K562 (cell line): ENCODE measurements around the gene KCNMB1. TPM values are rescaled to one million over a fixed set of nuclear protein-coding genes. Genes with fewer than 3 reads are reported as not detected.

ENCODE experiments used
- ATAC-seq: fragments of 200-7000 bp; cut with Tn5 transposase; 3 replicates; pipeline ENCODE4 v1.9.1; 2020; ENCODE audit warnings: moderate library complexity
- BruUV-seq: library from RNA; stranded (reverse); fragments of 400-500 nt; replicated peaks from 2 replicates; lab custom pipeline; 2021; lab: Mats Ljungman, UMichigan
- CTCF ChIA-PET: fragments of 300-600 bp; formaldehyde crosslinking; extraction: SDS; loops from one replicate; lab custom pipeline; 2021; ENCODE audit warnings: low intra/inter-chr PET ratio; lab: Yijun Ruan, JAX
- POLR2A ChIA-PET: fragments of 300-600, 350-650 bp; sonication (Branson Sonifier 250); formaldehyde crosslinking; extraction: SDS; loops from one replicate; lab custom pipeline; 2021; ENCODE audit warnings: antibody characterized with exemption, inconsistent platforms; lab: Yijun Ruan, JAX
- DNase-seq, 4 experiments: peaks; one replicate each; pipeline versions ENCODE4 v3.0.0 to v3.0.0-alpha.2; 2011 to 2018; ENCODE audit warnings: low spot score in 3 of 4, mixed read lengths in 3 of 4; ENCODE audit errors: extremely low read depth in 1 of 4
- FAIRE-seq: peaks from 2 replicates; lab custom pipeline; 2011; peaks lifted over from hg19 to GRCh38; lab: Jason Lieb, UNC
- H2AFZ ChIP-seq: 2 replicates; pipeline ENCODE4 v1.6.0; 2011; ENCODE audit warnings: low read depth, low read length, control low read depth, inconsistent platforms
- H3K27ac ChIP-seq: fragments of 200-600 bp; 3 replicates; pipeline ENCODE4 v1.8.0; 2011; ENCODE audit warnings: low read depth, mild to moderate bottlenecking, control low read depth, inconsistent platforms, low read length, moderate library complexity, mixed read lengths; ENCODE audit errors: extremely low read depth
- H3K27me3 ChIP-seq, 2 experiments: fragments of 300-600 bp in 1 of 2; 2 replicates in 1 of 2; 3 replicates in 1 of 2; pipeline versions ENCODE4 v1.6.0 to v1.8.0; 2011; ENCODE audit warnings: inconsistent platforms in 2 of 2, low read length in 2 of 2, mild to moderate bottlenecking in 1 of 2, mixed read lengths in 1 of 2, moderate library complexity in 1 of 2; ENCODE audit not compliant: control insufficient read depth in 2 of 2, insufficient read depth in 2 of 2
- H3K36me3 ChIP-seq: fragments of 300-600 bp; 3 replicates; pipeline ENCODE4 v1.8.0; 2011; ENCODE audit warnings: mild to moderate bottlenecking, low read length, inconsistent platforms; ENCODE audit not compliant: control insufficient read depth, insufficient read depth
- H3K4me1 ChIP-seq, 2 experiments: fragments of 200-600 bp in 1 of 2; replicated peaks in 1 of 2; 2 replicates in 1 of 2; 3 replicates in 1 of 2; pipeline versions ENCODE4 v1.5.1 to v1.8.0; 2011; ENCODE audit warnings: inconsistent platforms in 2 of 2, low read length in 2 of 2, mild to moderate bottlenecking in 1 of 2, mixed read lengths in 1 of 2, moderate library complexity in 1 of 2; ENCODE audit not compliant: control insufficient read depth in 2 of 2, insufficient read depth in 2 of 2
- H3K4me2 ChIP-seq: 2 replicates; pipeline ENCODE4 v1.6.1; 2011; ENCODE audit warnings: low read length, control low read depth, inconsistent platforms, mixed read lengths; ENCODE audit not compliant: insufficient read depth
- H3K4me3 ChIP-seq: fragments of 200-600 bp; sonication (generic), shearing (Covaris generic); 2 replicates; pipeline ENCODE4 v1.5.1; 2016; ENCODE audit warnings: control low read depth, inconsistent platforms
- H3K79me2 ChIP-seq: fragments of 200-600 bp; 3 replicates; pipeline ENCODE4 v1.8.0; 2011; ENCODE audit warnings: low read length, inconsistent platforms; ENCODE audit not compliant: control insufficient read depth, insufficient read depth
- H3K9ac ChIP-seq, 2 experiments: 2 replicates each; pipeline versions ENCODE4 v1.6.0 to v1.6.1; 2011; ENCODE audit warnings: low read depth in 2 of 2, low read length in 2 of 2, control low read depth in 1 of 2, inconsistent platforms in 1 of 2, mild to moderate bottlenecking in 1 of 2, mixed read lengths in 1 of 2; ENCODE audit not compliant: insufficient read depth in 1 of 2
- H3K9me1 ChIP-seq: one replicate; pipeline ENCODE4 v1.6.0; 2011; ENCODE audit warnings: inconsistent platforms, mild to moderate bottlenecking, low read length, moderate library complexity; ENCODE audit not compliant: control insufficient read depth, insufficient read depth
- H3K9me3 ChIP-seq: replicated peaks from 2 replicates; pipeline ENCODE4 v1.5.1; 2011; ENCODE audit warnings: low read depth, low read length, inconsistent platforms; ENCODE audit not compliant: control insufficient read depth, insufficient read depth
- H4K20me1 ChIP-seq: replicated peaks from 2 replicates; pipeline ENCODE4 v1.6.1; 2011; ENCODE audit warnings: low read length, inconsistent platforms, mixed read lengths; ENCODE audit not compliant: control insufficient read depth, insufficient read depth
- POLR2AphosphoS2 ChIP-seq: IDR thresholded peaks from 2 replicates; pipeline ENCODE4 v1.6.1; 2012; ENCODE audit warnings: low read length, improper control_type of control experiment
- SMC3 ChIP-seq: conservative IDR thresholded peaks from 2 replicates; pipeline ENCODE4 v1.6.1; 2011; ENCODE audit warnings: low read depth, low read length, improper control_type of control experiment; ENCODE audit not compliant: insufficient read depth
- SP2 ChIP-seq: IDR thresholded peaks from 2 replicates; pipeline ENCODE4 v1.6.1; 2011; ENCODE audit warnings: mild to moderate bottlenecking, low read depth, low read length, moderate library complexity; ENCODE audit not compliant: poor library complexity, severe bottlenecking; ENCODE audit errors: extremely low read depth
- STAT5B ChIP-seq: fragments of 250-450 bp; sonication (Bioruptor Pico); IDR thresholded peaks from 2 replicates; pipeline ENCODE4 v1.8.0; 2021; ENCODE audit warnings: mild to moderate bottlenecking, inconsistent platforms
- THRA ChIP-seq: fragments of 450-650 bp; IDR thresholded peaks from 2 replicates; pipeline ENCODE4 v1.6.1; 2017; ENCODE audit warnings: mild to moderate bottlenecking, moderate library complexity
- ZBTB7A ChIP-seq: IDR thresholded peaks from 2 replicates; pipeline ENCODE4 v1.6.1; 2011; ENCODE audit warnings: low read depth, mild to moderate bottlenecking, low read length, moderate library complexity, borderline replicate concordance; ENCODE audit not compliant: control insufficient read depth
- ZNF121 ChIP-seq: sonication (generic); formaldehyde crosslinking; conservative IDR thresholded peaks from 2 replicates; pipeline ENCODE4 v1.8.0; 2022; ENCODE audit warnings: missing genetic modification reagents
- WGBS: fragments of 100-300 bp; shearing (Covaris generic); methylation state at CpG from one replicate; pipeline ENCODE4 v1.1.6; 2016; ENCODE audit warnings: low coverage, mixed read lengths; ENCODE audit not compliant: insufficient coverage; ENCODE audit errors: missing lambda C conversion rate; 5-methylcytosine and 5-hydroxymethylcytosine counted together
- in situ Hi-C: fragments of 300-500 bp; cut with MboI; formaldehyde crosslinking; loops from 4 replicates; pipeline ENCODE4 v1.15.0; 2018; ENCODE audit warnings: inconsistent platforms, mixed read lengths
- intact Hi-C: fragments of 100-400 bp; cut with micrococcal nuclease; formaldehyde crosslinking; loops from 2 replicates; pipeline ENCODE4 v1.14.2; 2022
- polyA plus RNA-seq, 8 experiments: library from polyadenylated mRNA; depleted of rRNA in 4 of 8; stranded (reverse) in 5 of 8; unstranded in 3 of 8; fragments of >200 nt; fragmentation: Nextera tagmentation in 2 of 8; fragmentation: Illumina TruSeq in 1 of 8; extraction: Ambion mirVana in 2 of 8; extraction: Trizol in 1 of 8; gene quantifications; 2 replicates each; pipeline versions ENCODE4 v1.2.1 to v1.2.3, GENCODE V29; 2011 to 2014; ENCODE audit warnings: inconsistent platforms in 1 of 8, missing spikeins in 1 of 8
- total RNA-seq, 7 experiments: library from RNA; depleted of rRNA in 6 of 7; stranded (reverse); fragments of >200 nt in 6 of 7; fragmentation: Illumina TruSeq in 2 of 7; extraction: Trizol in 2 of 7; gene quantifications; 2 replicates each; pipeline versions ENCODE4 v1.2.1 to v1.2.3, GENCODE V29; 2011 to 2021; ENCODE audit warnings: low replicate concordance in 1 of 7
- TF ChIP-seq, protein P1 (sequence below), 2 experiments: IDR thresholded peaks in 1 of 2; conservative IDR thresholded peaks in 1 of 2; 2 replicates each; pipeline ENCODE4 v1.6.1; 2016; ENCODE audit warnings: low read depth in 2 of 2, mild to moderate bottlenecking in 1 of 2, missing compliant biosample characterization in 1 of 2, missing genetic modification characterization in 1 of 2, moderate library complexity in 1 of 2
- TF ChIP-seq, protein P2 (sequence below): sonication (generic); formaldehyde crosslinking; IDR thresholded peaks from 2 replicates; pipeline ENCODE4 v1.8.1; 2023; ENCODE audit warnings: mild to moderate bottlenecking, missing genetic modification reagents
- TF ChIP-seq, protein P3 (sequence below): fragments of 150-350 bp; IDR thresholded peaks from 2 replicates; pipeline ENCODE4 v1.6.1; 2014; ENCODE audit warnings: low read depth, mild to moderate bottlenecking, low read length, borderline replicate concordance

The KCNMB1 gene
- total and polyA plus RNA-seq, 9 of the 15 experiments (the other 6 are each of a cell fraction or from before 2014, with no cell fraction given): not detected

GRCh38 chr5:170430256-170430655 is 41.1 kb upstream of the KCNMB1 start:
- 1% methylated on average over 4 of the region's 4 CpGs for WGBS
- no peak for DNase-seq
- CTCF ChIA-PET: no interaction called here
- Histone ChIP-seq H3K27me3 (peaks cover 2 to 18% of the 10 kb centered on the region in 2 experiments; a peak in 3 of 5 replicates), H3K9ac (no peak overlapping the region), H3K9me1 (no peaks in the 10 kb centered on the region), H2AFZ (no peak overlapping the region), H3K79me2 (no peaks in the 10 kb centered on the region), H3K4me2 (no peak overlapping the region), H3K4me1 (no peaks in the 10 kb centered on the region; a peak in 1 of 5 replicates), H4K20me1 (no peaks in the 10 kb centered on the region), H3K27ac (no peak overlapping the region), H3K4me3 (no peak overlapping the region), H3K9me3 (no peaks in the 10 kb centered on the region), H3K36me3 (no peaks in the 10 kb centered on the region)
- no TSS peak for BruUV-seq
- ATAC-seq: no peak
- intact Hi-C loops: no loop called here
- POLR2A ChIA-PET: no interaction called here
- FAIRE-seq: no peak
- in situ Hi-C loops: loop anchor here (5.0 kb wide), 1 partner anchor 192 kb away; no protein-coding TSS in a partner anchor
- no peak for TF ChIP-seq POLR2AphosphoS2
- TF ChIP-seq ZNF121 (CRISPR knock-in tag): no peak
- TF ChIP-seq SMC3: no peak
- TF ChIP-seq, protein P1, sequence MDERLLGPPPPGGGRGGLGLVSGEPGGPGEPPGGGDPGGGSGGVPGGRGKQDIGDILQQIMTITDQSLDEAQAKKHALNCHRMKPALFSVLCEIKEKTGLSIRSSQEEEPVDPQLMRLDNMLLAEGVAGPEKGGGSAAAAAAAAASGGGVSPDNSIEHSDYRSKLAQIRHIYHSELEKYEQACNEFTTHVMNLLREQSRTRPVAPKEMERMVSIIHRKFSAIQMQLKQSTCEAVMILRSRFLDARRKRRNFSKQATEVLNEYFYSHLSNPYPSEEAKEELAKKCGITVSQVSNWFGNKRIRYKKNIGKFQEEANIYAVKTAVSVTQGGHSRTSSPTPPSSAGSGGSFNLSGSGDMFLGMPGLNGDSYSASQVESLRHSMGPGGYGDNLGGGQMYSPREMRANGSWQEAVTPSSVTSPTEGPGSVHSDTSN (CRISPR knock-in tag; IDR thresholded peaks at IDR 0.05; ENCODE audit: low read depth): no peak
- TF ChIP-seq, protein P1 (tag; conservative IDR thresholded peaks at IDR 0.05; ENCODE audit: low read depth): no peak
- TF ChIP-seq, protein P2, sequence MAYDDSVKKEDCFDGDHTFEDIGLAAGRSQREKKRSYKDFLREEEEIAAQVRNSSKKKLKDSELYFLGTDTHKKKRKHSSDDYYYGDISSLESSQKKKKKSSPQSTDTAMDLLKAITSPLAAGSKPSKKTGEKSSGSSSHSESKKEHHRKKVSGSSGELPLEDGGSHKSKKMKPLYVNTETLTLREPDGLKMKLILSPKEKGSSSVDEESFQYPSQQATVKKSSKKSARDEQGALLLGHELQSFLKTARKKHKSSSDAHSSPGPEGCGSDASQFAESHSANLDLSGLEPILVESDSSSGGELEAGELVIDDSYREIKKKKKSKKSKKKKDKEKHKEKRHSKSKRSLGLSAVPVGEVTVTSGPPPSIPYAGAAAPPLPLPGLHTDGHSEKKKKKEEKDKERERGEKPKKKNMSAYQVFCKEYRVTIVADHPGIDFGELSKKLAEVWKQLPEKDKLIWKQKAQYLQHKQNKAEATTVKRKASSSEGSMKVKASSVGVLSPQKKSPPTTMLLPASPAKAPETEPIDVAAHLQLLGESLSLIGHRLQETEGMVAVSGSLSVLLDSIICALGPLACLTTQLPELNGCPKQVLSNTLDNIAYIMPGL: no peak
- TF ChIP-seq, protein P3, sequence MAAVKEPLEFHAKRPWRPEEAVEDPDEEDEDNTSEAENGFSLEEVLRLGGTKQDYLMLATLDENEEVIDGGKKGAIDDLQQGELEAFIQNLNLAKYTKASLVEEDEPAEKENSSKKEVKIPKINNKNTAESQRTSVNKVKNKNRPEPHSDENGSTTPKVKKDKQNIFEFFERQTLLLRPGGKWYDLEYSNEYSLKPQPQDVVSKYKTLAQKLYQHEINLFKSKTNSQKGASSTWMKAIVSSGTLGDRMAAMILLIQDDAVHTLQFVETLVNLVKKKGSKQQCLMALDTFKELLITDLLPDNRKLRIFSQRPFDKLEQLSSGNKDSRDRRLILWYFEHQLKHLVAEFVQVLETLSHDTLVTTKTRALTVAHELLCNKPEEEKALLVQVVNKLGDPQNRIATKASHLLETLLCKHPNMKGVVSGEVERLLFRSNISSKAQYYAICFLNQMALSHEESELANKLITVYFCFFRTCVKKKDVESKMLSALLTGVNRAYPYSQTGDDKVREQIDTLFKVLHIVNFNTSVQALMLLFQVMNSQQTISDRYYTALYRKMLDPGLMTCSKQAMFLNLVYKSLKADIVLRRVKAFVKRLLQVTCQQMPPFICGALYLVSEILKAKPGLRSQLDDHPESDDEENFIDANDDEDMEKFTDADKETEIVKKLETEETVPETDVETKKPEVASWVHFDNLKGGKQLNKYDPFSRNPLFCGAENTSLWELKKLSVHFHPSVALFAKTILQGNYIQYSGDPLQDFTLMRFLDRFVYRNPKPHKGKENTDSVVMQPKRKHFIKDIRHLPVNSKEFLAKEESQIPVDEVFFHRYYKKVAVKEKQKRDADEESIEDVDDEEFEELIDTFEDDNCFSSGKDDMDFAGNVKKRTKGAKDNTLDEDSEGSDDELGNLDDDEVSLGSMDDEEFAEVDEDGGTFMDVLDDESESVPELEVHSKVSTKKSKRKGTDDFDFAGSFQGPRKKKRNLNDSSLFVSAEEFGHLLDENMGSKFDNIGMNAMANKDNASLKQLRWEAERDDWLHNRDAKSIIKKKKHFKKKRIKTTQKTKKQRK: no peak
- TF ChIP-seq THRA: no peak
- no peak for TF ChIP-seq STAT5B (CRISPR knock-in tag)
- TF ChIP-seq SP2: no peak
- no peak for TF ChIP-seq ZBTB7A
